K562 (cell line): Measurements from ENCODE around the gene CACNG7. TPM values are rescaled to one million over a fixed set of nuclear protein-coding genes. Genes with fewer than 3 reads are reported as not detected.
A peak's percentile ranks its signal among the peaks of the same experiment; 100 is the strongest.

Source experiments
- CC2D1A ChIP-seq: fragments of 450-650 bp; IDR thresholded peaks from 2 replicates; pipeline ENCODE4 v1.6.1; 2017; ENCODE audit warnings: mild to moderate bottlenecking
- CREB5 ChIP-seq: fragments of 250-450 bp; sonication (Bioruptor Pico); IDR thresholded peaks from 2 replicates; pipeline ENCODE4 v1.5.0; 2020; ENCODE audit warnings: mild to moderate bottlenecking
- CREM ChIP-seq: IDR thresholded peaks from 2 replicates; pipeline ENCODE4 v1.6.1; 2014; ENCODE audit warnings: antibody characterized with exemption, low read depth
- CTCFL ChIP-seq: IDR thresholded peaks from 2 replicates; pipeline ENCODE4 v1.6.1; 2011; ENCODE audit warnings: borderline replicate concordance, low read depth, mild to moderate bottlenecking, moderate library complexity, low read length; ENCODE audit not compliant: insufficient read depth, poor library complexity, severe bottlenecking
- DDX20 ChIP-seq: fragments of 450-650 bp; IDR thresholded peaks from 2 replicates; pipeline ENCODE4 v1.6.1; 2016; ENCODE audit warnings: missing genetic modification characterization, low read depth, mild to moderate bottlenecking, missing compliant biosample characterization, moderate library complexity
- ERF ChIP-seq: fragments of 450-650 bp; formaldehyde crosslinking; IDR thresholded peaks from 2 replicates; pipeline ENCODE4 v1.4.0; 2020; ENCODE audit warnings: mild to moderate bottlenecking, mixed read lengths
- FOXM1 ChIP-seq, 2 experiments: fragments of 450-650 bp in 1 of 2; sonication (generic) in 1 of 2; formaldehyde crosslinking in 1 of 2; IDR thresholded peaks; 2 replicates each; pipeline versions ENCODE4 v1.6.1 to v1.9.0; 2017 to 2022; ENCODE audit warnings: low read depth in 2 of 2, mild to moderate bottlenecking in 2 of 2, missing genetic modification reagents in 1 of 2, moderate library complexity in 1 of 2
- GTF2F1 ChIP-seq: IDR thresholded peaks from 2 replicates; pipeline ENCODE4 v1.6.1; 2011; ENCODE audit warnings: low read depth, low read length, improper control_type of control experiment
- HNRNPH1 ChIP-seq: fragments of 200-400 bp; formaldehyde crosslinking; optimal IDR thresholded peaks from 2 replicates; pipeline ENCODE3; 2017; ENCODE audit warnings: low read depth, mild to moderate bottlenecking, low read length, moderate library complexity
- ILF3 ChIP-seq: fragments of 450-650 bp; IDR thresholded peaks from 2 replicates; pipeline ENCODE4 v1.6.1; 2018; ENCODE audit warnings: antibody characterized with exemption, mild to moderate bottlenecking, moderate library complexity, borderline replicate concordance
- JUND ChIP-seq, 2 experiments: IDR thresholded peaks; 2 replicates in 1 of 2; 3 replicates in 1 of 2; pipeline ENCODE4 v1.6.1; 2011; ENCODE audit warnings: borderline replicate concordance in 2 of 2, low read depth in 2 of 2, low read length in 2 of 2, improper control_type of control experiment in 1 of 2, missing biosample characterization in 1 of 2, missing genetic modification characterization in 1 of 2, missing genetic modification reagents in 1 of 2
- L3MBTL2 ChIP-seq: fragments of 450-650 bp; IDR thresholded peaks from 2 replicates; pipeline ENCODE4 v1.6.1; 2016; ENCODE audit warnings: mild to moderate bottlenecking, moderate library complexity
- PCBP1 ChIP-seq: fragments of 200-400 bp; formaldehyde crosslinking; IDR thresholded peaks from 2 replicates; pipeline ENCODE4 v1.6.1; 2018; ENCODE audit warnings: mild to moderate bottlenecking, low read depth, low read length; ENCODE audit not compliant: poor library complexity, severe bottlenecking
- PRPF4 ChIP-seq: fragments of 200-400 bp; formaldehyde crosslinking; IDR thresholded peaks from one replicate; pipeline ENCODE4 v1.6.1; 2017; ENCODE audit warnings: low read length, low read depth, mild to moderate bottlenecking; ENCODE audit not compliant: insufficient read depth, poor library complexity, severe bottlenecking
- PTBP1 ChIP-seq: fragments of 200-400 bp; formaldehyde crosslinking; IDR thresholded peaks from 2 replicates; pipeline ENCODE4 v1.6.1; 2017; ENCODE audit warnings: low read depth, low read length
- RAD21 ChIP-seq, 2 experiments: fragments of 250-450 bp in 1 of 2; fragments of 450-650 bp in 1 of 2; sonication (Bioruptor Pico) in 1 of 2; formaldehyde crosslinking in 1 of 2; IDR thresholded peaks in 1 of 2; conservative IDR thresholded peaks in 1 of 2; 2 replicates each; pipeline versions ENCODE4 v1.4.0 to v1.8.0; 2020 to 2022; ENCODE audit warnings: mild to moderate bottlenecking in 2 of 2, moderate library complexity in 1 of 2
- RAD51 ChIP-seq: fragments of 450-650 bp; IDR thresholded peaks from 2 replicates; pipeline ENCODE4 v1.7.1; 2016; ENCODE audit warnings: low read depth, mild to moderate bottlenecking, borderline replicate concordance
- SAP30 ChIP-seq: fragments of 200-600 bp; sonication (generic); IDR thresholded peaks from 2 replicates; pipeline ENCODE4 v1.6.1; 2012; ENCODE audit warnings: borderline replicate concordance, low read depth, mild to moderate bottlenecking, moderate library complexity, low read length, control low read depth, inconsistent platforms; ENCODE audit not compliant: insufficient read depth, poor library complexity, severe bottlenecking
- TFAM ChIP-seq: fragments of 250-450 bp; sonication (Bioruptor Pico); conservative IDR thresholded peaks from 2 replicates; pipeline ENCODE4 v1.5.0; 2021; ENCODE audit warnings: mild to moderate bottlenecking, moderate library complexity
- TRIM28 ChIP-seq: fragments of 450-650 bp; IDR thresholded peaks from 2 replicates; pipeline ENCODE4 v1.6.1; 2017
- ZBED1 ChIP-seq: IDR thresholded peaks from 2 replicates; pipeline ENCODE4 v1.6.1; 2014
- ZEB2 ChIP-seq: fragments of 450-650 bp; IDR thresholded peaks from 2 replicates; pipeline ENCODE4 v1.6.1; 2016
- ZNF766 ChIP-seq: fragments of 200-800 bp; sonication (Bioruptor generic); conservative IDR thresholded peaks from 2 replicates; pipeline ENCODE4 v1.6.1; 2016; ENCODE audit warnings: missing genetic modification characterization, missing compliant biosample characterization
- polyA plus RNA-seq, 8 experiments: library from polyadenylated mRNA; depleted of rRNA in 4 of 8; stranded (reverse) in 5 of 8; unstranded in 3 of 8; fragments of >200 nt; fragmentation: Nextera tagmentation in 2 of 8; fragmentation: Illumina TruSeq in 1 of 8; extraction: Ambion mirVana in 2 of 8; extraction: Trizol in 1 of 8; gene quantifications; 2 replicates each; pipeline versions ENCODE4 v1.2.1 to v1.2.3, GENCODE V29; 2011 to 2014; ENCODE audit warnings: inconsistent platforms in 1 of 8, missing spikeins in 1 of 8
- total RNA-seq, 7 experiments: library from RNA; depleted of rRNA in 6 of 7; stranded (reverse); fragments of >200 nt in 6 of 7; fragmentation: Illumina TruSeq in 2 of 7; extraction: Trizol in 2 of 7; gene quantifications; 2 replicates each; pipeline versions ENCODE4 v1.2.1 to v1.2.3, GENCODE V29; 2011 to 2021; ENCODE audit warnings: low replicate concordance in 1 of 7
- TF ChIP-seq, protein P1 (sequence below), 3 experiments: IDR thresholded peaks in 2 of 3; conservative IDR thresholded peaks in 1 of 3; 2 replicates each; pipeline ENCODE4 v1.5.1; 2011 to 2012; ENCODE audit warnings: low read length in 3 of 3, mild to moderate bottlenecking in 3 of 3, control low read depth in 2 of 3, improper control_type of control experiment in 1 of 3, inconsistent platforms in 1 of 3, low read depth in 1 of 3, mixed read lengths in 1 of 3, moderate library complexity in 1 of 3; ENCODE audit not compliant: insufficient read depth in 2 of 3

CACNG7 gene
- total and polyA plus RNA-seq, 9 of the 15 experiments (the other 6 are each of a cell fraction or from before 2014, with no cell fraction given): not detected

DNA sequence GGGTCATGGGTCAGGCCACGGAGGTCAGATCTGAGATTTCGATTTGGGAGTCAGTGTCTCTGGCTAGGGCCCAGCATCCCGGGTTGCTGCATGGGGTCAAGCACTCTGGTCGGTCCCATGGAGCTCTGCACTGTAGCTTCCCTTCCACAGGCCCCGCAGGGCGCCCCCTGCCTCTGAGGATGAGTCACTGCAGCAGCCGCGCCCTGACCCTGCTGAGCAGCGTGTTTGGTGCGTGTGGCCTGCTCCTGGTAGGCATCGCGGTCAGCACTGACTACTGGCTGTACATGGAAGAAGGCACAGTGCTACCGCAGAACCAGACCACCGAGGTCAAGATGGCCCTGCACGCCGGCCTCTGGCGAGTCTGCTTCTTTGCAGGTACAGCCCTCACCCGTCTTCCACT lies 3.6 kb downstream of the CACNG7 start (continued):
- TF ChIP-seq FOXM1 (IDR thresholded peaks at IDR 0.05; ENCODE audit: low read depth) (no peak), FOXM1 (CRISPR knock-in tag; IDR thresholded peaks at IDR 0.05; ENCODE audit: low read depth) (no peak), JUND (IDR thresholded peaks at IDR 0.05; ENCODE audit: borderline replicate concordance, low read depth, low read length) (peak; percentile 53), JUND (tag; IDR thresholded peaks at IDR 0.05; ENCODE audit: borderline replicate concordance, low read depth, low read length) (no peak; the same call in 2 of the 3 replicates), ZBED1 (no peak), GTF2F1 (no peak), CREB5 (CRISPR knock-in tag) (no peak), CTCFL (peak; percentile 25), RAD51 (no peak), ZEB2 (no peak), ZNF766 (no peak), L3MBTL2 (no peak), PTBP1 (no peak), TFAM (CRISPR knock-in tag) (no peak), DDX20 (no peak), CREM (peak; percentile 42; the same call in 1 of the 2 replicates), RAD21 (CRISPR knock-in tag; conservative IDR thresholded peaks at IDR 0.05 in 1 of 2, IDR thresholded peaks at IDR 0.05 in 1 of 2) (peak in 1 of 2 experiments; percentile 50; a peak in 2 of 4 replicates), PRPF4 (no peak), CC2D1A (no peak), ERF (no peak), HNRNPH1 (no peak), ILF3 (no peak), TRIM28 (no peak), SAP30 (peak; percentile 36), PCBP1 (no peak)
- TF ChIP-seq, protein P1, sequence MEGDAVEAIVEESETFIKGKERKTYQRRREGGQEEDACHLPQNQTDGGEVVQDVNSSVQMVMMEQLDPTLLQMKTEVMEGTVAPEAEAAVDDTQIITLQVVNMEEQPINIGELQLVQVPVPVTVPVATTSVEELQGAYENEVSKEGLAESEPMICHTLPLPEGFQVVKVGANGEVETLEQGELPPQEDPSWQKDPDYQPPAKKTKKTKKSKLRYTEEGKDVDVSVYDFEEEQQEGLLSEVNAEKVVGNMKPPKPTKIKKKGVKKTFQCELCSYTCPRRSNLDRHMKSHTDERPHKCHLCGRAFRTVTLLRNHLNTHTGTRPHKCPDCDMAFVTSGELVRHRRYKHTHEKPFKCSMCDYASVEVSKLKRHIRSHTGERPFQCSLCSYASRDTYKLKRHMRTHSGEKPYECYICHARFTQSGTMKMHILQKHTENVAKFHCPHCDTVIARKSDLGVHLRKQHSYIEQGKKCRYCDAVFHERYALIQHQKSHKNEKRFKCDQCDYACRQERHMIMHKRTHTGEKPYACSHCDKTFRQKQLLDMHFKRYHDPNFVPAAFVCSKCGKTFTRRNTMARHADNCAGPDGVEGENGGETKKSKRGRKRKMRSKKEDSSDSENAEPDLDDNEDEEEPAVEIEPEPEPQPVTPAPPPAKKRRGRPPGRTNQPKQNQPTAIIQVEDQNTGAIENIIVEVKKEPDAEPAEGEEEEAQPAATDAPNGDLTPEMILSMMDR (IDR thresholded peaks at IDR 0.05 in 2 of 3, conservative IDR thresholded peaks at IDR 0.05 in 1 of 3; ENCODE audit: insufficient read depth in 2 of 3, low read depth in 1 of 3, low read length in 3 of 3): peak; percentile 72 to 83 (median 82)
